GM12864 (cell line): ENCODE data around the gene NCR2.

Experiments used
- DNase-seq: peaks from one replicate; pipeline ENCODE4 v3.0.0-alpha.2; 2011; ENCODE audit warnings: low read depth
- H3K4me3 ChIP-seq: 2 replicates; pipeline ENCODE4 v1.5.1; 2011; ENCODE audit warnings: mild to moderate bottlenecking, low read depth, low read length, control low read depth
- CTCF ChIP-seq: IDR thresholded peaks from 2 replicates; pipeline ENCODE4 v1.5.1; 2011; ENCODE audit warnings: low read depth, mild to moderate bottlenecking, moderate library complexity, low read length, control low read depth, inconsistent platforms; ENCODE audit errors: missing control alignments

NCR2 gene

GRCh38 chr6:41331401-41332150 is 3.8 kb upstream of the NCR2 start:
- no peak for DNase-seq
- no peak for TF ChIP-seq CTCF
- no peak overlapping the region for H3K4me3 ChIP-seq

- DNase-seq = no peak
- no peak overlapping the region for H3K4me3 ChIP-seq
- no peak for TF ChIP-seq CTCF
Observed at GRCh38 chr6:41332241-41332640, 3.2 kb upstream of the NCR2 start.

GRCh38 chr6:41332842-41333736 is 2.3 kb upstream of the NCR2 start:
- DNase-seq = no peak
- TF ChIP-seq CTCF = no peak
- no peak overlapping the region for H3K4me3 ChIP-seq

GRCh38 chr6:41334482-41335040 is 847 bp upstream of the NCR2 start:
- no peak overlapping the region for H3K4me3 ChIP-seq
- TF ChIP-seq CTCF = peak; percentile 20
- no peak for DNase-seq

GRCh38 chr6:41335943-41336342 is 535 bp downstream of the NCR2 start:
- H3K4me3 ChIP-seq = no peak overlapping the region
- no peak for TF ChIP-seq CTCF
- DNase-seq = no peak

- no peak for DNase-seq
- TF ChIP-seq CTCF = no peak
- no peak overlapping the region for H3K4me3 ChIP-seq
Observed at GRCh38 chr6:41336824-41337223, 1.4 kb downstream of the NCR2 start.
